ENCODE measurements around the gene GABBR2.
"Not testable (repeated sequence)": the region's sequence is repeated elsewhere in the genome, so short reads cannot be mapped to it uniquely, and the experiment has no call there.

The GABBR2 gene

DNA sequence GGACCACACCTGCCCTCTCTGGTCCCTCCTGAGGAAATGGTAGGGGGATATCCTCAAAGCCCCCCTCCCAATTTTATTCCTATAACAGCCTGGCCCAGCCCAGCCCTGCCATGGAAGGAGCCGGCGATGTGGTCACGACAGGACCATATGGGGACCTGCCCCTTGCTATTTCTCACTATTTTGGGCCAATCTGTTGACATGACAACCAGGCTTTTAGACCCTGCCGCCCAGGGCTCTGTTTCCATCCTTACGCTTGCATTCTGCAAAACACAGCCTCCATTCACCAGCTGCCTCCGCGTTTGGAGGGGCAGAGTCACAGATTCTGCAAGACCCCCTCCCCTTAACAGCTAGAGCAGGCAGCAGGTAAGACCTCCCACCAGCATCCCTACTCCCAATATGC lies 112.2 kb downstream of the GABBR2 start:
- DNase-seq (ENCODE audit: low read depth in 2 of 2) = no peak

DNA sequence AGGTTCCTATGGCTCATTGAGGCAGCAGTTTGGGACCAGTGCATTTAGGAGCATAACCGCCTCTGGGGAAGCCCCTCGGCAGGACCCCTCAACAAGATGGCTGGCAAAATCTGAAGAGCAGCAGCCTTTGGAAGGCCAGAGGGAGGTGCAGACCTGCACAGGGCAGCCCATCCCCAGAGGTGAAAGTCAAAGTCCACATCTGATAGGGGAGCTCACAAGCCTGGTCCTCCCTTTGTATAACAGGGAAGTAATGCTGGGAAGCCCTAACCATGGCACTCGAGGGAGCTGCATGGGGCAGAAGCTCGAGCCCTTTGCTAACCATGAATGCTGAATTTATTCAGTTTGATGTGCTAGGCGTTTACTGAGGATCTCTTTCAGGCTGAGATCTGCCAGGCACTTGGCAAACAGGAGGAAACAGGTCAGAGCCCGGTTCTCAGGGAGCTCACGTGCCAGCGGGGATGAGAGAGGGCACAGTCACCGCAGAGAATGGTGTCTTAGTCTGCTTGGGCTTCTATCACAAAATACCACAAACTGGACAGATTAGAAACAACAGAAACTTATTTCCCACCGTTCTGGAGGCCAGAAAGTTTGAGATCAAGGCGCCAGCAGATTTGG lies 114.1 kb downstream of the GABBR2 start:
- no peak for DNase-seq (ENCODE audit: low read depth in 2 of 2)

DNA sequence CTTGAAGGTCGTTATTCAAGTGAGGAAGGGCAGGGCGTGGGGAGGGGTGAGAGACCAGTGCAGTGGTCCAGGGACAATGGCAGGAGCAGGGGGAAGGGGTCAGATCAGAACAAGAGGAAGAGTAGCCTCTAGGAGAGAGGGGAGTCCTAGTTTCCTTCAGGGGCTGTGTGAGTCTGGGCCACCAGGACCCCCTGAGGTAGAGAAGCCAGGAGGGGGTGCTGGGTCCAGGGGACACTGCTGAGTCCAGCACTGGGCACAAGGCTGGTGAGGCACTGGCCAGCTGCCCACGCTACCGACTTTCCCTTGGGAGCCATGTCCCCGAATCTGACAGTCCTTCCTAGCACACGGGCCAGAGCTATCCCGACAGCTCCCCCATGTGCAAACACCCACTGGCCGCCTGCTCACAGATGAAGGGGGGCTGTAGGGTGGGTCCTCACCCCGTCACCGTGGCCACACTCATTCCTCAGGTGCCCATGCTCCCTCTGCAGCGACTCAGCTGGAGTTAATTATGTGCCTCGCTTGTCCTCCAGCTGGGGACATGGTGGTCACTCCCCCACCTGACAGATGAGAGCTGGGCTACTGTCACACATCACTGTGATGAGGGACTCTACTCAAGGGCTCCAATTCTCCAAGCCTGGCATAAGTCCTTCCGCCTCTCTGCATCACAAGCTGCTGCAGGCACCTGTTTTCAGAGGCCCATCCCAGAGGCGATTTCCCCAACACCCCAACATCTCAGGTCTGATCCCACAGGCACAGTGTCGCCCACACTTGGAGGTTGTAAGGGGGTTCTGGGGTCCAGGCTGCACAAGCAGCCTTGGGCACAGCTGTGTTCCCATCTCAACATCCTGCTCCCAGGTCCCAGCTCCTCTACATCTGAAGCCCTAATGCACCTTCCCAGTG lies 115.1 kb downstream of the GABBR2 start:
- no peak for DNase-seq (ENCODE audit: low read depth in 2 of 2)

DNA sequence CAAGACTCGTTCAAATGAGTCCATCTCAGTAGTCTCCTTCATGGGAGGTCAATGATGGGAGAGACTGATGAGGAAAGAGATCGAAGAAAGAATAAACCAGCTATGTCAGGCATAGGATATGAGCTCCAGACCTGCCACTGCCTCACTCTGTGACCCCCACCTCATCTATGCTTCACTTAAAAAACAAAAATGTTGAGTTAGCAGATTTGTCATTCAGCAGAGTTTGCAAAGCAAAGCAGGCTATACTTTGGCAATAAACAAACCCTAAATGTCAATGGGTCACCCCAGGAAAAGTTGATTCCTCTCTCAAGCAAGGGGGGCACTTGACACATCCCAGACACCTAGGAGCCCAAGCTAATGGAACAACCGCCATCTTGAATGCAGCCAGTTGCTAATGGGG lies 117.0 kb downstream of the GABBR2 start:
- DNase-seq (ENCODE audit: low read depth in 2 of 2) = no peak

DNA sequence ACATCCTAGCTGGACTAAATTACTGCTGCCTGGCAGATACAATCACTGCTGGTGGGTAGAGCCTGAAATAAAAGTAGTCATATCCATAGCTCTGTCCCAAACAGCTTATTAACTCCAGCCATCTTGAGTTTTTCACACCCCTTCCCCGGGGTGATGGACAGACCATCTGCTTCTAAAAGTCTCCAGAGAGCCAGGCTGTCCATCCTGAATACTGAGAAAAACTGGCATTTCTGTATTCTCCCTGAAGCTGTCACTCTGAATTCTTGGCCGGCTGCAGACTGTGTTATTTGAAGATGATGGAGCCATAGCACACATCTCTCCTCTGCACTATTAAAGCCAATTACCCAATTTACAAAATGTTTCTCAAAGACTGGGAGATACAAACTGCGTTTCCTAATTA lies 118.6 kb downstream of the GABBR2 start:
- no peak for DNase-seq (ENCODE audit: low read depth in 2 of 2)

DNA sequence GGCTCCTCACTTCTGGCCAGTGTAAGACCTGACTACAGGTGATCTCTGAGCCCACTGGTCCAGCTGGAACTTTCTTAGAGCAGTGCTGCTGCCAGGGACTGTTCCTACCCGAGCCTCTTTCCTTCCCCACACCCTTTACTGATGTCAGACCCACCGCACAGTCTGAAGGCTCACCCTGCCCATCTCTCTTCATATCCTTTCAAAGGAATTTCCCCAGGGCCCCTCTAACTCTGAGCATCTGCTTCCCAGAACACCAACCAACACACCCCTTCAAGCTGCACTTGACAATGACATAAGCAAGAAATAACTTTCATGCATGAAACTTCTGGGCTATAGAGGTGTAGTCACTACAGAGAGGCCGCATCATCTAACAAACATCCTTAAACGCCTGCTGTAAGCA lies 119.6 kb downstream of the GABBR2 start:
- no peak for DNase-seq (ENCODE audit: low read depth in 2 of 2)

DNA sequence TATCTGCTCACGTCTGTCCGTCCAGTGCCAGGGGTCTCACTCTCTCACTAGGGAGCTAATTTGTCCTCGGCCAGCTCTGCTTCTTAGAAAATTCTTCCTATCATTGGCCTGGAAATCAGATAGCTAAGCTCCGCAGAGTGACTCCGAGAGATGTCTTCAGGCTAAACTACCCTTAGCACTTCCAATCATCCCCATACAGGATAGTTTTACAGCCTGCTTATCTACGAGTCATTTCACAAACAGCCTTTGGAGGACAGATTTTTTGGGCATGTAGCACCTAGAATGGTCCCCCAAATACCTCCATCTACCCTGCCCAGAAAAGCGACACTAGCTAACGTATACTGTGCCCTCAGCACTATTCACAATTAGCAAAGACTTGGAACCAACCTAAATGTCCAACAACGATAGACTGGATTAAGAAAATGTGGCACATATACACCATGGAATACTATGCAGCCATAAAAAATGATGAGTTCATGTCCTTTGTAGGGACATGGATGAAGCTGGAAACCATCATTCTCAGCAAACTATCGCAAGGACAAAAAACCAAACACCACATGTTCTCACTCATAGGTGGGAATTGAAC lies 123.8 kb downstream of the GABBR2 start:
- not testable (repeated sequence) for DNase-seq (ENCODE audit: low read depth in 2 of 2)

DNA sequence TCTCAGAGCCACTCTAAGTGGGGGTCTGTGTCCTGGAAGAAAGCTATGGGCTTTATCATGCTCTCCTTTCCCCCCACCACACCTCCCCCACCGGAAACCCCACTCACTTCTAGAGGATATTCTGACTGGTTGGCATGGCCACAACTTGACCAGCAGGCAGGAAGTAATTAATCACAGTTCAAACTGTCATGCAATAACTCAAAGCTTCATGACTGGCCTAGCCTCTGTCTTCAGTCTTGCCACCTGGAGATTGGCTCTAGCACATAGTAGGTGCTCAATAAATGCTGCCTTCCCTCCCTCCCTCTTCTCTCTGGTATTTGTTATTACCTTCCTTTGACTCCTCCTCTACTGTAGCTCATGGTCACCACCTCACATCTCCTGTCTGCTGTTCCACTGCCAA lies 124.7 kb downstream of the GABBR2 start:
- DNase-seq (ENCODE audit: low read depth in 2 of 2) = no peak

DNA sequence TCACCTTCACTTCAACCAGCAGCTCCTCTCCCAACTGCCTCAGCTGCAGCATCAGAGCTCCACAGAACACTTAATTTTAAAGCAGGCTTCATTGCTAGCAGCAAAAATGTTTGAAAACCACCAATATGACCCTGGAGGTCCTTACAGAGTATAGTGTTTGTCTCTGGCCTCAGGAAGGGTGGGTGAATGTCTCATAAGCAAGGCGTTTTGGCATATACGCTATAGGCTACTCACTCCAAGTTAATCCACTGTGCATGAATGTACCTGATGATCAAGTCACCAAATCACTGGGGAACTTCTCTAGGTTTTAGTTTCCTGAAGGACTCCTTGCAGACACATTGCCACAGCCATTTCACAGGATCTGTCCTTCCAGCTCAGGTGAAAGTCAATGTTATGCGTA lies 125.3 kb downstream of the GABBR2 start:
- DNase-seq (ENCODE audit: low read depth in 2 of 2) = no peak

DNA sequence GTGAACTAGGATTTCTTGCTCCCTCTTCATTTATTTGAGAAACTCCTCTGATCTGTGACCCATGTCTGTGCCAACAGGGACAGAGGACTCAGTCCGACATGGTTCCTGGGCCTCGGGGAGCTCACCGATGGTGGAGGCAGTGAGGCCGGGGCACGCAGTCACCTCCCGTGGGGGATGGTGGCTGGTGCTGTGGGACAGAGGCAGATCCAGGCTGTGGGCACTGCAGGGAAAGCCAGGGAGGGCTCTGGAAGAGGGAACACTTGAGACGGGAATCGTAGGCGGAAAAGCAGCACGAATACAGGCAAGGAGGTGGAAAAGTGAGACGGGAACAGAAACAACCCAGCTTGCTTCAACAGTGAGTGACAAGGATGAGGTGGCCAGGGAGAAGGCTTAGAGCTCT lies 127.8 kb downstream of the GABBR2 start:
- DNase-seq (ENCODE audit: low read depth in 2 of 2) = no peak

DNA sequence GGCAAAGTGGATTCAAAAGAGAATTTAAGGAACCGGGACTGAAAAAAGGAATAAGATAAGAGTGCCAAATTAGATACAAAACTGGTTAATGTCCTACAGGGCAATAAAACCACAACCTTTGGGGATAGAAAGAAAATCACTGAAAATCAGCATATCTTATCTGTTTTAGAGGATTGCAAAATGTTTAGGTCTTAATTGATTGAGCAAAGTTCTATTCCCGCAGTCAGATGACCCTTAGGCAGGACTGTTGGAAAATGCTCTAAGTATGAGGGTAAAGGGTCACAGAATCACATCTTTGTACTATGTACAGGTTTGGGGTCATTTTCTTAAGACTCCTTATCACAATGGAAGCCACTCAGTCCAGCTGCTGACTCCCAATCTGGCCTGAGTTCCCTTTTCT lies 129.0 kb downstream of the GABBR2 start:
- DNase-seq (ENCODE audit: low read depth in 2 of 2) = no peak

DNA sequence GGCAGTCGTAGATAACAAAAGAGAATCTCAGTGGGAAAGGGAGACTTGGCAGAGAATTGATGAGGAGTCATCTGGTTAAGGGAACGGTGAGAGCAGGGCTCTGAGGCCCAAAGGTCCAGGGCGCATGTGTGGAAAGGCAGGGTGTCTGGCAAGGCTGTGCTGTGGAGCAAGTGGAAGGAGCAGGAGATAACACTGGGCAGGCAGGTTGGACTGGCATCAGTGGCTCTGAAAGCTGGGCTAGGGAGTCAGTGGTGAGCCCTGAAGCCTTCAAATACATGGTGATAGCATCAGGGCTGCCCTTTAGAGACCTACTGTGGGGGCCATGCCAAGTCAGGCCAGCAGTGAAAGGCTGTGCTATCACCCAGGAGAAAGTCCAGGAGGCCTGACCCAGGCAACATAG lies 131.3 kb downstream of the GABBR2 start:
- DNase-seq (ENCODE audit: low read depth in 2 of 2) = no peak

DNA sequence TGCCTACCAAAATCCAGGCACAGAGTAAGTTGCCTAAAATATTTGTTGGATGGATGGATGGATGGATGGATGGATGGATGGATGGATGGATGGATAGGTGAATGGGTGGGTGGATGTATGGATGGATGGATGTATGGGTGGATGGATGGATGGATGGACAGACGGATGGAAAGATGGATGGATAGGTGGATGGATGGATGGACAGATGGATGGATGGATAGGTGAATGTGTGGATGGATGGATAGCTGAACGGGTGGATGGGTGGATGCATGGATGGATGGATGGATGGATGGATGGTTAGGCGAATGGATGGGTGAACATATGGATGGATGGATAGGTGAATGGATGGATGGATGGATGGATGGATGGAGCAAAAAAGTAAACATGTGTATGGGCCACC lies 131.9 kb downstream of the GABBR2 start:
- DNase-seq (ENCODE audit: low read depth in 2 of 2) = no peak

DNA sequence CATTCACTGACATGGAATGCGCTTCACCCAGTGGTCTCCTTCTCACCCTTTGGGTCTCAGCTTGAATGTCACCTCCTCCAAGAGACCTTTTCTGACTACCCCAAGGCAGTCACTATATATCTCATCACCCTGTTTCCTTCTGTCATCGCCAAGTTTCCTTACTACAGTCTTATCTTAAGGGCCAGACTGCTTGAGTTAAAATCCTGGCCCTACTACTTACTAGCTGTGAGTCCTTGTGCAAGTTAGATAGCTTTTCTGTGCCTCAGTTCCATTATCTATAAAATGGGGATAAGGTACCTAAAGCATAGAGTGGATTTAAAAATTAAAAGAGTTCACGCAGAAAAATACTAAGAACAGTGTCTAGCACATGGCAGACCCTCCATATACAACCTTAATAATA lies 132.4 kb downstream of the GABBR2 start:
- DNase-seq (ENCODE audit: low read depth in 2 of 2) = no peak

DNA sequence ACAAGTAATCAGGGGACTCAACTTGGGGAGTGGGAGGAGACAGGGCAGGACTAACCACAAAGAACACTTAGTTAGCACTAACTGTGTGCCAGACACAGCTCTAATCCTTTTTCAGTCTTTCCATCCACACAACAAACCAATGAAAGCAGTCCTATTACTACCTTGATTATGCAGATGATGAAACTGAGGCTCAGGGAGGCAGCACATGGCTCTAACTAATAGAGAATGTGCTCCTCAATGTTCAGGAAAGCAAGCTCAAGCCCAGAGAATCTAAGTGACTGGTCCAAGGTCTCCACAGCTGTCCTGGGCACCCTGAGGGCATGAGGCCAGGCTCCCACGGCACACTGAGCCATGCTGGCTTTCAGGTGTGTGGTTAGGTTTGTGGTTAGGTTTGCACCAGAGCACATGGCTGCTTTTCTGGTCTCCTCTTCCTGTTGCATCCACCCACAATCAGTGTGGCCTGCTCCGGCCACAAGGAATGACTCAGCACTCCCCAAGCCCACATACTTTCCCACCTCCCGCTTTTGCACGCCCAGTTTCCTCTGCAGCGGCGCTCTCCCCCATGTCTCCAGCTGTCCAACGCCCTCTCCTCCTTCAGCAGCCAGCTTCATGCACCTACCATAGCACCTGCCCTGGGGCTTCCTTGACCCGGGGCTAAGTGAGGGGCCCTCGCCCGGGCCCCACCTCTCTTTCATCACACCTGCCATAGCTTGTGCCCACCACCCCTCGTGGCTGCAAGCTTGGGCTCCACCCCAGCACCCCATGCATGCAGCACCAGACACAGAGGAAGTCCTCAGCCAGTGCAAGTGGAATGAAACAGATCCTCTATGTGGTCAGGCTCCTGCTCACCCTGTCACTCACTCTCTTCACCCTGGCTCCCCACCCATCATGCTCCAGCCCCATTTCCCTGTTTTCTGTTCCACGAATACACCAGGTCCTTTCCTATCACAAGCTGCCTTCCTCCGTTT lies 133.1 kb downstream of the GABBR2 start:
- no peak for DNase-seq (ENCODE audit: low read depth in 2 of 2)

DNA sequence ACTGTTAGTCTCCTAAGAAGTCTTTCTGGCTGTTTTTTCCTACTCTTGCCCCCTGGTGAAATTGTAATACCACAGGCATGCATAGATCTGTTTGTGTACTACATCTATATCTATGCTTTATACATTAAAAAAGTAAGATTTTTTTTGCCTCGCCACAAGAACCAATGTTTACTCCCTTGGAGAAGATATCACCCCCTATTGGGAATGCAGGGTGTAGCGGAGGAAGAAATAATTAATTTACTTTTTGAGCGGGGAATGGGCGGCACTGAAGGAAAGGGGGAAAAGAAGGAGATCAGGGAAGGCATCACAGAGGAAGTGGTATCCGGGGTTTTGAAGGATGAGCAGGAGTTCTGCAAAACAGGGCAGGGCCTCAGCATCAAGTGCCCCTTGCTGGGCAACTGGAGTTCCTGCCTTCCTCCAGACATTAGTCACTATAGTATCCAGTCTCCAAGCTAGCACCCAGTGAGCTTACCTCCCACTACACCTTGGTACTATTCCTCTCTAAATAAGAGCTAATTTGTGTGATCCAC lies 134.9 kb downstream of the GABBR2 start:
- no peak for DNase-seq (ENCODE audit: low read depth in 2 of 2)

DNA sequence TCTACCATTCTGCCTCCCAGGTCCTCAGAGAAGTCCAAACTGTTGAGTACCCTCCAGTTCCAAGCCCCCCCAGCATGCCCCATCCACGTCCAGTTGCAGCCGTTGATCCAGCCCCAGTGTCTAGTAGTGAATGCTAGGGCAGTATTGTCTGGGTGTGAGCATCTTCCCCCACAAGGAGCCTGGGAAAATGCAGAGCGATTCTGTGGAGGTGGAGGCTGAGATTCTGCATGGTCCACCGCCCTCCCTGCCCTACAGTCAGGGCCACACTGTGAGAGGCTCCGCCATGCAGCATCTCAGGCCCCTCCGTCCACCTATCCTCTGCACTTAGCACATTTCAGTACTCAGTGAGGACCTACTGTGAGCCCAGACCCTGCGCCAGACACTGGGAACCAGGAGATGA lies 135.9 kb downstream of the GABBR2 start:
- DNase-seq (ENCODE audit: low read depth in 2 of 2) = no peak

DNA sequence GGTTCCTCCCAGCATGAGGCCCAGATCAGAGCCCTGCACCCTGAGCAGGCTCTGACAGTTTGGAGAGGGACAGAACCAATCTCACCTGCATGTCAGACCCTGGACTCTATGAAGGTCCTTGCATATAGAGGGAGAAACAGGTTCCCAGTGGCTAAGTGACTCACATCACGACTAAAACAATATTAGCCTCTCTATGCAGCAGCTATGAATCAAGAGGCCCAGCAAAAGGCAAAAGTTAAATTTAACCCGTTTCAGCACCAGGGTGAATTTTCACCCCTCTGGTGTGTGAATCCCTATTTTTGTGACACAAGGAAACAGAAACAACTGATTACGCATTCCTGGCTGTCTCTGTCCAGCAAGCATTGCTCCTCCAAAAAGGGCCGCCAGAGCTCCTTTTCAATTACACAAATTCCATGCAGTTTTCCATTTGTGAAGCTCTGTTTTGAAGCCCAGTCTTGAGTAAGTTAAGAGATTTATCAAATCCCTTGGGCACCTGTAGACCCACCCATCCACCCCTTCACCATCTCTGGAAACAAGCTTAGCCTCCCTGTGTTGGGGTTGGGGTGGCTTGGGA lies 136.6 kb downstream of the GABBR2 start:
- DNase-seq (ENCODE audit: low read depth in 2 of 2) = no peak

DNA sequence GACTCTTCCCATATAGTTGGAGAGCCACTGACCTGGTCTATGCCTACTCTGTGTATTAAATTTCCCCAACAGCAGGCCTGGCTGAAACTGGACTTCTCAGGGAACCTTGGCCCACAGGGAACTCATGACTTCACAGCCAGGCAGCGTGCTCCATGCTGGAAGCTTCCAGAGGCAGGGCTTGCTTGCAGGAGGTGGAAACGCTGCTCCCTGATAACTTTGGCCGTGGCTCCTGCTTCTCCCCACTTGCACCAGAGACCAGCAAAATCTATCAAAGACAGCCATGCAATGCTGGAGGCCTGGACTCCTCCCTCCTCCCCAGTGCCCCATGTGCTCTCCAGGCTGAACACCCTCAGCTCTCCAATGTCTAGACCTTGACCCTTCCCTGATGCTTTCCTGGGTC lies 137.1 kb downstream of the GABBR2 start:
- no peak for DNase-seq (ENCODE audit: low read depth in 2 of 2)

DNA sequence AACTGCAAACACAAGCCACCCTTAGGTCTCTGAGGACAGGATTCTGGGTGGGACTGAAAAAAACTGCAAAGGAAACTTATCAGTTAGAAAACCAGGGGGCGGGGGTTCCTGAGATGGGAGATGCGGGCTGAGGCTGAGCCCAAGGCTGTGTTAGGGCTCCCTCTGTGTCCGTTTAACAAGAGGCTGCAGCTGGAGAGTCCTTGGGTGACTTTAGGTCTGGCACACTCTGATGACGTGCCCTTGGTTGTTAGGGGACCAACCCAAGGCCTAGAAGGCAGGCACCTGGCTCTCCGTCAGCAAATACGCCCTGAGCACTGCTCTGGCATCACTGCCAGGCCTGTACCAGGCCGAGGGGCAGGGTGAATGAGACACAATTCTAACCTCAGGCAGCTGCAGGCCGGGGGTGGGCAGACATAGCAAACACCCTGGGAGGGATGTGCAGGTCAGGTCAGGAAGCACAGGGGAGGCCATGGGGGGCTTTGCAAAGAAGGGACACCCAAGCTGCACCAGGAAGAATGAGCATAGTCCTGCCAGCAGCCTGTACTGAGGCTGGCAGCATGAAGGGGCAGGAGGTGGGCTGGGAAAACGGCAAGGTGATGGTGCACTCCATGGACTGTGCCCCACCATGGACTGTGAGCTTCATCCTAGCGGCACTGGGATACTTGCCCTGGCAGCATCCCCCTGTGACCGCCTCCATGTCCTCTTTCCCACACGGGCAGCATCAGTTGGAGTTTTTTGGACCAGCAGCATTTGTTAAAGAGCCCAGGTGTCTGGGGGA lies 137.9 kb downstream of the GABBR2 start:
- DNase-seq (ENCODE audit: low read depth in 2 of 2) = no peak

DNA sequence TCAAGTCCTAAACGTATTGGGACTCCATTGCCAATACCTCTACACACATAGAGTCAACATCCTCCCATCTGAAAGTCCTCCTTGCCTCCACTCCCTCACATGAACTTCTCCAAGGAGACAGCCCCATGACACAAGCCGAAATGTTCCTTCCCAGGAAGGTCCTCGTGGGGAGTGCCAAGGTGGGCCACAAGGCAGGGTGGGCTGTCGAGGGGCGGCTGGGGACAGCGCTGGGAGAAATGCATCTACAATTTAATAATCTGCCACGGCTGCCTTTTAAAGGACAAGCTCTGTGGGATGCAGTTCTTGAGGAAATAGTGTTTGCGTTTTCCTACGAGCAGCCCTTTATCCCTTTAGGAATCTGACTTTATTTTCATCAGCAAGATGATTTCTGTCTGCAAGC lies 138.7 kb downstream of the GABBR2 start:
- no peak for DNase-seq (ENCODE audit: low read depth in 2 of 2)
